Measurements from ENCODE around the gene MISP. TPM values are rescaled to one million over a fixed set of nuclear protein-coding genes. Genes with fewer than 3 reads are reported as not detected.

MISP gene
- total and polyA plus RNA-seq, 12 donors: 0.01 TPM; not detected in 11

GRCh38 chr19:720345-721160, 30.4 kb upstream of the MISP start:
- peaks cover 0 to 34% (median 14%) of the 10 kb centered on the region in 7 donors for H3K27me3 ChIP-seq
- H3K4me1 ChIP-seq: peaks cover 8 to 40% (median 22%) of the 10 kb centered on the region in 9 donors
- intact Hi-C loops (cut with DNase I): no loop called here
- WGBS, 2 donors: 35 to 47% methylated on average over 35 to 49 of the region's 58 CpGs
- H3K4me3 ChIP-seq: no peak overlapping the region
- ATAC-seq: peak in 3 of 8 donors; percentile 11 to 33 (median 19)
- TF ChIP-seq, protein P1, sequence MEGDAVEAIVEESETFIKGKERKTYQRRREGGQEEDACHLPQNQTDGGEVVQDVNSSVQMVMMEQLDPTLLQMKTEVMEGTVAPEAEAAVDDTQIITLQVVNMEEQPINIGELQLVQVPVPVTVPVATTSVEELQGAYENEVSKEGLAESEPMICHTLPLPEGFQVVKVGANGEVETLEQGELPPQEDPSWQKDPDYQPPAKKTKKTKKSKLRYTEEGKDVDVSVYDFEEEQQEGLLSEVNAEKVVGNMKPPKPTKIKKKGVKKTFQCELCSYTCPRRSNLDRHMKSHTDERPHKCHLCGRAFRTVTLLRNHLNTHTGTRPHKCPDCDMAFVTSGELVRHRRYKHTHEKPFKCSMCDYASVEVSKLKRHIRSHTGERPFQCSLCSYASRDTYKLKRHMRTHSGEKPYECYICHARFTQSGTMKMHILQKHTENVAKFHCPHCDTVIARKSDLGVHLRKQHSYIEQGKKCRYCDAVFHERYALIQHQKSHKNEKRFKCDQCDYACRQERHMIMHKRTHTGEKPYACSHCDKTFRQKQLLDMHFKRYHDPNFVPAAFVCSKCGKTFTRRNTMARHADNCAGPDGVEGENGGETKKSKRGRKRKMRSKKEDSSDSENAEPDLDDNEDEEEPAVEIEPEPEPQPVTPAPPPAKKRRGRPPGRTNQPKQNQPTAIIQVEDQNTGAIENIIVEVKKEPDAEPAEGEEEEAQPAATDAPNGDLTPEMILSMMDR (IDR thresholded peaks at IDR 0.05): no peak
- no peak for DNase-seq
- H3K9me3 ChIP-seq: peaks cover 0 to 3% (median 0%) of the 10 kb centered on the region in 11 donors
- peak overlapping the region in 8 of 10 donors; percentile 30 to 76 (median 48) for H3K27ac ChIP-seq
- peaks cover 0 to 2% (median 0%) of the 10 kb centered on the region in 9 donors for H3K36me3 ChIP-seq

GRCh38 chr19:722553-723101, 28.3 kb upstream of the MISP start:
- intact Hi-C loops (cut with DNase I): no loop called here
- WGBS, 2 donors: 47 to 53% methylated on average over 17 of the region's 17 CpGs
- ATAC-seq: peak in 7 of 8 donors; percentile 11 to 57 (median 39)

DNA sequence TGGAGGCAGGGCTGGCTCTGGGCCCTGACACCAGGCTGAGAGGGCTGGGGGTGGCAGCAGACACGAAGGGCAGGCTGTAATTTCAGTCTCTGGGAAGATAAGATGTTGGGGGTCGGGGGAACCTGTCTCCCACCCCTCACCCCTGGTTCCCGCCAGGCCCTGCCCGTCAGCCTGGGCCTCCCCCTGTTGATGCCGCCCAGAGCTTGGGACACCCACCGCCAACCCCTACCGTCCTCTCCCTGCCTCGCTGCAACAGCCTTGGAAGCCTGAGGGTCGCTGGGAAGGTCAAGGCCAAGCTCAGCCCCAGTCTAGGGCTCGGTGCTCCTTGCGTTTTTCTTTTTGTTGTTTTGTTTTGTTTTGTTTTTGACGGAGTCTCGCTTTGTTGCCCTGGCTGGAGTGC, 27.7 kb upstream of the MISP start:
- no peaks in the 10 kb centered on the region for H3K9me3 ChIP-seq
- H3K27ac ChIP-seq: peak overlapping the region in 7 of 10 donors; percentile 47 to 70 (median 56)
- H3K4me3 ChIP-seq: no peak overlapping the region
- no peak for ATAC-seq
- intact Hi-C loops (cut with DNase I): no loop called here
- H3K4me1 ChIP-seq: peaks cover 8 to 49% (median 29%) of the 10 kb centered on the region in 9 donors
- H3K27me3 ChIP-seq: peaks cover 0 to 32% (median 14%) of the 10 kb centered on the region in 7 donors
- TF ChIP-seq, protein P1 (IDR thresholded peaks at IDR 0.05): no peak
- no peak for DNase-seq
- peaks cover 0 to 7% (median 0%) of the 10 kb centered on the region in 9 donors for H3K36me3 ChIP-seq
- 85% methylated on average over 13 of the region's 13 CpGs for WGBS, 2 donors

More at GRCh38 chr19:722553-723101, 28.3 kb upstream of the MISP start:
- peak overlapping the region in 8 of 10 donors; percentile 2 to 70 (median 54) for H3K27ac ChIP-seq
- H3K27me3 ChIP-seq: peaks cover 0 to 34% (median 14%) of the 10 kb centered on the region in 7 donors
- TF ChIP-seq, protein P1 (IDR thresholded peaks at IDR 0.05): no peak
- DNase-seq: peak; percentile 44 to 61
- no peaks in the 10 kb centered on the region for H3K9me3 ChIP-seq
- peaks cover 8 to 44% (median 24%) of the 10 kb centered on the region in 9 donors for H3K4me1 ChIP-seq
- H3K36me3 ChIP-seq: peaks cover 0 to 7% (median 0%) of the 10 kb centered on the region in 9 donors
- no peak overlapping the region for H3K4me3 ChIP-seq

- Histone ChIP-seq H3K36me3 (peaks cover 0 to 7% (median 0%) of the 10 kb centered on the region in 9 donors), H3K27me3 (peaks cover 0 to 28% (median 13%) of the 10 kb centered on the region in 7 donors), H3K4me1 (peaks cover 8 to 49% (median 34%) of the 10 kb centered on the region in 9 donors), H3K4me3 (no peak overlapping the region), H3K27ac (peak overlapping the region in 2 of 10 donors; percentile 63 to 70), H3K9me3 (no peaks in the 10 kb centered on the region)
- 93 to 94% methylated on average over 18 of the region's 18 CpGs for WGBS, 2 donors
- ATAC-seq (no peak), DNase-seq (no peak)
- intact Hi-C loops (cut with DNase I): no loop called here
- TF ChIP-seq, protein P1 (IDR thresholded peaks at IDR 0.05): no peak
Measured at GRCh38 chr19:723714-724113, 27.2 kb upstream of the MISP start.

Data from heart right ventricle (tissue), 16 donors.